Skeletal muscle satellite cell (primary cell): ENCODE measurements around the gene DPEP2NB.
"Not testable (repeated sequence)": the region's sequence is repeated elsewhere in the genome, so short reads cannot be mapped to it uniquely, and the experiment has no call there.

Experiments used
- H3K27me3 ChIP-seq: 2 replicates; pipeline ENCODE4 v1.7.0; 2013; ENCODE audit warnings: low read length; ENCODE audit not compliant: control insufficient read depth, insufficient read depth
- H3K36me3 ChIP-seq: 2 replicates; pipeline ENCODE4 v1.7.0; 2013; ENCODE audit warnings: mild to moderate bottlenecking, control low read depth, low read length; ENCODE audit not compliant: insufficient read depth
- H3K4me1 ChIP-seq: 2 replicates; pipeline ENCODE4 v1.7.0; 2013; ENCODE audit warnings: low read length; ENCODE audit not compliant: control insufficient read depth, insufficient read depth
- H3K4me2 ChIP-seq: 2 replicates; pipeline ENCODE4 v1.7.0; 2013; ENCODE audit warnings: mild to moderate bottlenecking, low read length
- H3K4me3 ChIP-seq: 2 replicates; pipeline ENCODE4 v1.7.0; 2013; ENCODE audit warnings: low read length
- H3K9ac ChIP-seq: 2 replicates; pipeline ENCODE4 v1.7.0; 2013; ENCODE audit warnings: mild to moderate bottlenecking, low read depth, low read length, moderate library complexity
- H3K9me3 ChIP-seq: replicated peaks from 2 replicates; pipeline ENCODE4 v1.7.0; 2013; ENCODE audit warnings: mild to moderate bottlenecking, control low read depth, low read length

DPEP2NB gene

GRCh38 chr16:68009872-68010271, 5.8 kb downstream of the DPEP2NB start:
- H3K27me3 ChIP-seq = peaks cover 16% of the 10 kb centered on the region
- H3K4me2 ChIP-seq, H3K9me3 ChIP-seq, H3K9ac ChIP-seq, H3K4me3 ChIP-seq, H3K4me1 ChIP-seq, H3K36me3 ChIP-seq: not testable (repeated sequence)

- H3K36me3 ChIP-seq = no peaks in the 10 kb centered on the region
- H3K9me3 ChIP-seq = no peaks in the 10 kb centered on the region
- peaks cover 14% of the 10 kb centered on the region for H3K27me3 ChIP-seq
- no peak overlapping the region for H3K4me2 ChIP-seq
- H3K4me3 ChIP-seq = no peak overlapping the region
- H3K9ac ChIP-seq = no peak overlapping the region
- no peaks in the 10 kb centered on the region for H3K4me1 ChIP-seq
Measured at GRCh38 chr16:68009157-68009735, 6.5 kb downstream of the DPEP2NB start.

- Histone ChIP-seq H3K4me3 (no peak overlapping the region), H3K27me3 (peaks cover 5% of the 10 kb centered on the region), H3K9me3 (no peaks in the 10 kb centered on the region), H3K9ac (no peak overlapping the region), H3K4me2 (no peak overlapping the region), H3K36me3 (no peaks in the 10 kb centered on the region), H3K4me1 (no peaks in the 10 kb centered on the region)
Measured at GRCh38 chr16:68005786-68006286, 9.9 kb downstream of the DPEP2NB start.

GRCh38 chr16:68005211-68005610, 10.5 kb downstream of the DPEP2NB start:
- Histone ChIP-seq H3K4me3 (no peak overlapping the region), H3K27me3 (peaks cover 8% of the 10 kb centered on the region), H3K4me1 (no peaks in the 10 kb centered on the region), H3K4me2 (no peak overlapping the region), H3K9me3 (no peaks in the 10 kb centered on the region), H3K9ac (no peak overlapping the region), H3K36me3 (no peaks in the 10 kb centered on the region)

GRCh38 chr16:68003031-68003430, 12.7 kb downstream of the DPEP2NB start:
- Histone ChIP-seq H3K9me3 (no peaks in the 10 kb centered on the region), H3K4me1 (no peaks in the 10 kb centered on the region), H3K4me2 (no peak overlapping the region), H3K36me3 (no peaks in the 10 kb centered on the region), H3K27me3 (peaks cover 8% of the 10 kb centered on the region), H3K4me3 (no peak overlapping the region), H3K9ac (no peak overlapping the region)

GRCh38 chr16:68000450-68000849, 15.3 kb downstream of the DPEP2NB start:
- no peak overlapping the region for H3K9ac ChIP-seq
- H3K4me2 ChIP-seq = no peak overlapping the region
- no peak overlapping the region for H3K4me3 ChIP-seq
- peaks cover 8% of the 10 kb centered on the region for H3K27me3 ChIP-seq
- no peaks in the 10 kb centered on the region for H3K4me1 ChIP-seq
- no peaks in the 10 kb centered on the region for H3K36me3 ChIP-seq
- H3K9me3 ChIP-seq = no peaks in the 10 kb centered on the region

GRCh38 chr16:67999985-68000384, 15.7 kb downstream of the DPEP2NB start:
- H3K9ac ChIP-seq = no peak overlapping the region
- H3K4me1 ChIP-seq = no peaks in the 10 kb centered on the region
- no peak overlapping the region for H3K4me3 ChIP-seq
- no peak overlapping the region for H3K4me2 ChIP-seq
- no peaks in the 10 kb centered on the region for H3K36me3 ChIP-seq
- no peaks in the 10 kb centered on the region for H3K9me3 ChIP-seq
- peaks cover 8% of the 10 kb centered on the region for H3K27me3 ChIP-seq

GRCh38 chr16:67998779-67999688, 16.7 kb downstream of the DPEP2NB start, which contains the start of gene DPEP2:
DPEP2 (minus strand) TSS chr16:67999484; CDS start chr16:67993212, 6,272 bp downstream.
- not testable (repeated sequence) for H3K9me3 ChIP-seq, H3K4me2 ChIP-seq, H3K9ac ChIP-seq, H3K36me3 ChIP-seq, H3K27me3 ChIP-seq, H3K4me1 ChIP-seq, H3K4me3 ChIP-seq

GRCh38 chr16:67998231-67998778, 17.4 kb downstream of the DPEP2NB start:
- not testable (repeated sequence) for H3K9me3 ChIP-seq, H3K4me3 ChIP-seq, H3K4me1 ChIP-seq, H3K27me3 ChIP-seq, H3K36me3 ChIP-seq, H3K4me2 ChIP-seq, H3K9ac ChIP-seq

- Histone ChIP-seq H3K27me3 (peaks cover 8% of the 10 kb centered on the region), H3K9ac (no peak overlapping the region), H3K36me3 (no peaks in the 10 kb centered on the region), H3K9me3 (no peaks in the 10 kb centered on the region), H3K4me1 (peaks cover 9% of the 10 kb centered on the region), H3K4me2 (no peak overlapping the region), H3K4me3 (no peak overlapping the region)
Measured at GRCh38 chr16:67996666-67997065, 19.0 kb downstream of the DPEP2NB start.

GRCh38 chr16:67995423-67995822, 20.3 kb downstream of the DPEP2NB start:
- H3K4me1 ChIP-seq = peaks cover 9% of the 10 kb centered on the region

More at GRCh38 chr16:67995423-67995822, 20.3 kb downstream of the DPEP2NB start:
- Histone ChIP-seq H3K4me2 (no peak overlapping the region), H3K9me3 (no peaks in the 10 kb centered on the region), H3K4me3 (no peak overlapping the region), H3K27me3 (peaks cover 7% of the 10 kb centered on the region), H3K36me3 (no peaks in the 10 kb centered on the region), H3K9ac (no peak overlapping the region)
